Measurements from ENCODE around the gene VSX1. TPM values are rescaled to one million over a fixed set of nuclear protein-coding genes. Genes with fewer than 3 reads are reported as not detected.

VSX1 gene
- total RNA-seq, 2 experiments from 2014 or later: not detected

DNA sequence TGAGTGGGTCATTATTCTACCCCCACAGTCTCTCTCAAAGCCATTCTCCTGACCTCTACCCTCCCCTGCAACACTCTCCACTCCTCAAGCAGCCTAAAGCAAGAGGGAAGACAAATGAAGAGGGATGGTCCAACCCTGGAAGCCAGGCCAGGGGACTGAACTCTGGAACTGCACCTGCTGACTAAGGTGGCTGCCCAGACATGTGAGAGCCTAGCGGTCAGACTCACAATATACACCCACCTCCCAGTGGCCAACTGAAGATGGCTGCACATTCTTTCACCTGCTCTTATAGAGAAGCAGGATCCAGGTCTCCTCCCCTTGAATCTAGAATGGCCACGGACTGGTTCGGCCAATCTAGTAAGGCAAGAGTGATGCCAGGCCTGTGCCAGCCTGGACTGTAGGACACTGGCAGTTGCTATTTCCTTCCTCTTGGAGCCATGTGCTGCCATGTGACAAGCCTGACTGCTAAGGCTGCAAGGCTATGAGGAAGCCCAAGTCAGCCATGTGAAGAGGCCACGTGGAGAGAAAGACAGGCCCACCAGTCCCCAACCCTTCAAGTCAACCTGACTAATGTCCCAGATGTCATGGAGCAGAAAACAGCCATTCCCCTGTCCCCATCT, 55.8 kb downstream of the VSX1 start:
- POLR2A ChIA-PET: no interaction called here

More for the DNA sequence above, 55.8 kb downstream of the VSX1 start:
- no peak overlapping the region for H3K4me3 Mint-ChIP-seq
- TF ChIP-seq, protein P1, sequence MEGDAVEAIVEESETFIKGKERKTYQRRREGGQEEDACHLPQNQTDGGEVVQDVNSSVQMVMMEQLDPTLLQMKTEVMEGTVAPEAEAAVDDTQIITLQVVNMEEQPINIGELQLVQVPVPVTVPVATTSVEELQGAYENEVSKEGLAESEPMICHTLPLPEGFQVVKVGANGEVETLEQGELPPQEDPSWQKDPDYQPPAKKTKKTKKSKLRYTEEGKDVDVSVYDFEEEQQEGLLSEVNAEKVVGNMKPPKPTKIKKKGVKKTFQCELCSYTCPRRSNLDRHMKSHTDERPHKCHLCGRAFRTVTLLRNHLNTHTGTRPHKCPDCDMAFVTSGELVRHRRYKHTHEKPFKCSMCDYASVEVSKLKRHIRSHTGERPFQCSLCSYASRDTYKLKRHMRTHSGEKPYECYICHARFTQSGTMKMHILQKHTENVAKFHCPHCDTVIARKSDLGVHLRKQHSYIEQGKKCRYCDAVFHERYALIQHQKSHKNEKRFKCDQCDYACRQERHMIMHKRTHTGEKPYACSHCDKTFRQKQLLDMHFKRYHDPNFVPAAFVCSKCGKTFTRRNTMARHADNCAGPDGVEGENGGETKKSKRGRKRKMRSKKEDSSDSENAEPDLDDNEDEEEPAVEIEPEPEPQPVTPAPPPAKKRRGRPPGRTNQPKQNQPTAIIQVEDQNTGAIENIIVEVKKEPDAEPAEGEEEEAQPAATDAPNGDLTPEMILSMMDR (IDR thresholded peaks at IDR 0.05): no peak
- Histone ChIP-seq H3K9me3 (ENCODE audit: control insufficient read depth in 1 of 2, insufficient read depth in 1 of 2, low read length in 2 of 2) (no peaks in the 10 kb centered on the region), H3K36me3 (ENCODE audit: insufficient read depth, low read length) (peaks cover 50% of the 10 kb centered on the region), H3K27ac (ENCODE audit: low read depth in 1 of 2, low read length in 2 of 2) (no peak overlapping the region), H3K4me3 (ENCODE audit: low read length) (no peak overlapping the region), H3K4me1 (ENCODE audit: insufficient read depth, low read length) (peaks cover 10% of the 10 kb centered on the region), H3K27me3 (ENCODE audit: control insufficient read depth in 1 of 2, insufficient read depth in 2 of 2, low read length in 2 of 2) (no peaks in the 10 kb centered on the region)
- no peaks in the 10 kb centered on the region for H3K27me3 Mint-ChIP-seq
- H3K4me1 Mint-ChIP-seq (ENCODE audit: low read depth): peaks cover 28% of the 10 kb centered on the region
- CTCF ChIA-PET: interaction anchor here (1.1 kb wide), 1 partner anchor 9 kb away, joined by 4 read pairs; no protein-coding TSS in a partner anchor
- no peak overlapping the region for H3K27ac Mint-ChIP-seq
- peaks cover 54% of the 10 kb centered on the region for H3K36me3 Mint-ChIP-seq (ENCODE audit: low read depth)
- DNase-seq (no peak), ATAC-seq (ENCODE audit: poor library complexity) (no peak)
- intact Hi-C loops (cut with DNase I, micrococcal nuclease): no loop called here
- H3K9me3 Mint-ChIP-seq: no peaks in the 10 kb centered on the region

Other genes with a start within 250 kb of the VSX1 start
- gene CST7, start 132.9 kb downstream of the VSX1 start, total RNA-seq: 1 to 10 TPM; 3.2 to 4.4 TPM
- 10 to 100 TPM in 1 of 2 experiments, 1 to 10 TPM in 1; 9.5 to 11.3 TPM for gene APMAP, start 89.4 kb downstream of the VSX1 start, total RNA-seq
- 10 to 100 TPM; 18.9 TPM for gene ACSS1, start 24.0 kb downstream of the VSX1 start, total RNA-seq
- 10 to 100 TPM; 78.5 to 85.1 TPM for gene ENTPD6, start 113.6 kb upstream of the VSX1 start, total RNA-seq
- gene PYGB, start 165.9 kb upstream of the VSX1 start, total RNA-seq: 10 to 100 TPM; 26.3 to 27.5 TPM